ENCODE measurements around the gene DAZAP2. TPM values are rescaled to one million over a fixed set of nuclear protein-coding genes. Genes with fewer than 3 reads are reported as not detected.

Gene DAZAP2
- polyA plus RNA-seq, 1 donor from 2014 or later = 97.9 TPM

DNA sequence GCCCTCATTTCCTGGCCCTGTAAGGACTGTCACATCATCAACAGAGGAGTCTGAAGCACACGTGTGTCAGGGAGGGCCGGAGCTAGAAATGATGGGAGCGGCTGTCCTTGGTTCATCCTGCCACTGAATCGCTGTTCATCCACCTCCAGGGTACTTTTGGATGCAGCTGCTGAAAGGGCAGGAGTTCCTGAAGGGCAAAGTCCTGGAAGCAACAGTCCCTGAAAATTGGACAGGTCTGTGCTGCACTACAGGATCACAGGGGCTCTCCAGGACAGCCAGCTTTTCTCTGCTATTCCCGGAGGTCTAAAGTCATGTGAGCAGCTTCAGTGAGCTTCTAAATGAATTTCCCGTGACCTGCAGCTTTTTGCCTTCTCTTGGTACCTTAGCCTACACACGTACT, 38.5 kb upstream of the DAZAP2 start:
- no peaks in the 10 kb centered on the region for H4K20me1 ChIP-seq (ENCODE audit: insufficient read depth)
- no peak overlapping the region for H3K9ac ChIP-seq (ENCODE audit: low read length)
- no peaks in the 10 kb centered on the region for H3K27me3 ChIP-seq (ENCODE audit: insufficient read depth, low read depth, low read length)
- no peaks in the 10 kb centered on the region for H3K9me2 ChIP-seq (ENCODE audit: insufficient read depth, low read length)
- H3K9me3 ChIP-seq (ENCODE audit: low read length) = no peaks in the 10 kb centered on the region
- no peak overlapping the region for H3K27ac ChIP-seq (ENCODE audit: low read length)
- H3K79me2 ChIP-seq (replicated peaks; ENCODE audit: insufficient read depth, low read length) = no peaks in the 10 kb centered on the region
- H3K4me2 ChIP-seq (ENCODE audit: low read length) = no peak overlapping the region
- H3F3A ChIP-seq (ENCODE audit: insufficient read depth, low read length, poor library complexity, severe bottlenecking) = no peaks in the 10 kb centered on the region
- H3K36me3 ChIP-seq (ENCODE audit: insufficient read depth, low read length) = peaks cover 3% of the 10 kb centered on the region
- TF ChIP-seq, protein P1, sequence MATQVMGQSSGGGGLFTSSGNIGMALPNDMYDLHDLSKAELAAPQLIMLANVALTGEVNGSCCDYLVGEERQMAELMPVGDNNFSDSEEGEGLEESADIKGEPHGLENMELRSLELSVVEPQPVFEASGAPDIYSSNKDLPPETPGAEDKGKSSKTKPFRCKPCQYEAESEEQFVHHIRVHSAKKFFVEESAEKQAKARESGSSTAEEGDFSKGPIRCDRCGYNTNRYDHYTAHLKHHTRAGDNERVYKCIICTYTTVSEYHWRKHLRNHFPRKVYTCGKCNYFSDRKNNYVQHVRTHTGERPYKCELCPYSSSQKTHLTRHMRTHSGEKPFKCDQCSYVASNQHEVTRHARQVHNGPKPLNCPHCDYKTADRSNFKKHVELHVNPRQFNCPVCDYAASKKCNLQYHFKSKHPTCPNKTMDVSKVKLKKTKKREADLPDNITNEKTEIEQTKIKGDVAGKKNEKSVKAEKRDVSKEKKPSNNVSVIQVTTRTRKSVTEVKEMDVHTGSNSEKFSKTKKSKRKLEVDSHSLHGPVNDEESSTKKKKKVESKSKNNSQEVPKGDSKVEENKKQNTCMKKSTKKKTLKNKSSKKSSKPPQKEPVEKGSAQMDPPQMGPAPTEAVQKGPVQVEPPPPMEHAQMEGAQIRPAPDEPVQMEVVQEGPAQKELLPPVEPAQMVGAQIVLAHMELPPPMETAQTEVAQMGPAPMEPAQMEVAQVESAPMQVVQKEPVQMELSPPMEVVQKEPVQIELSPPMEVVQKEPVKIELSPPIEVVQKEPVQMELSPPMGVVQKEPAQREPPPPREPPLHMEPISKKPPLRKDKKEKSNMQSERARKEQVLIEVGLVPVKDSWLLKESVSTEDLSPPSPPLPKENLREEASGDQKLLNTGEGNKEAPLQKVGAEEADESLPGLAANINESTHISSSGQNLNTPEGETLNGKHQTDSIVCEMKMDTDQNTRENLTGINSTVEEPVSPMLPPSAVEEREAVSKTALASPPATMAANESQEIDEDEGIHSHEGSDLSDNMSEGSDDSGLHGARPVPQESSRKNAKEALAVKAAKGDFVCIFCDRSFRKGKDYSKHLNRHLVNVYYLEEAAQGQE (IDR thresholded peaks at IDR 0.05; ENCODE audit: borderline replicate concordance) = no peak
- no peak overlapping the region for H2AFZ ChIP-seq (ENCODE audit: low read depth, low read length)
- H3K4me3 ChIP-seq (ENCODE audit: low read length) = no peak overlapping the region

DNA sequence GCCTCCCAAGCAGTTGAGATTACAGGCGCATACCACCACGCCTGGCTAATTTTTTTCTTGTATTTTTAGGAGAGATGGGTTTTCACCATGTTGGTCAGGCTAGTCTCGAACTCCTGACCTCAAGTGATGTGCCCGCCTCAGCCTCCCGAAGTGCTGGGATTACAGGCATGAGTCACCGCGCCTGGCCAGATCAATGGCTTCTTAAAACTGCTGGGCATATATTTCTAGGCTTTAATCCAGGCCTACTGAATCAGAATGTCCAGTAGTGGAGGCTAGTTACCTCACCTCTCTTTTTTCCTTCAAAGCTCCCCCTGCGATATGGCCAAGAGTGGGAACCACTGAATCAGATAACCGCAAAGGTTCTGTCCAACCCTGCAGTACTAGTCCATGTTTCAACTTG, 37.8 kb upstream of the DAZAP2 start:
- H4K20me1 ChIP-seq (ENCODE audit: insufficient read depth) = no peaks in the 10 kb centered on the region
- no peaks in the 10 kb centered on the region for H3K9me2 ChIP-seq (ENCODE audit: insufficient read depth, low read length)
- no peaks in the 10 kb centered on the region for H3K36me3 ChIP-seq (ENCODE audit: insufficient read depth, low read length)
- H3K79me2 ChIP-seq (replicated peaks; ENCODE audit: insufficient read depth, low read length) = no peaks in the 10 kb centered on the region
- H3K9me3 ChIP-seq (ENCODE audit: low read length) = no peaks in the 10 kb centered on the region
- no peak overlapping the region for H3K4me3 ChIP-seq (ENCODE audit: low read length)
- no peak overlapping the region for H3K9ac ChIP-seq (ENCODE audit: low read length)
- TF ChIP-seq SMC3 (conservative IDR thresholded peaks at IDR 0.05; ENCODE audit: poor library complexity) = no peak
- no peak for TF ChIP-seq TAF1 (IDR thresholded peaks at IDR 0.05; ENCODE audit: low read depth)
- no peak for TF ChIP-seq POLR2AphosphoS5 (IDR thresholded peaks at IDR 0.05)
- TF ChIP-seq RAD21 (conservative IDR thresholded peaks at IDR 0.05) = no peak
- TF ChIP-seq EZH2 (IDR thresholded peaks at IDR 0.05; ENCODE audit: borderline replicate concordance, insufficient read depth, low read length, poor library complexity, severe bottlenecking) = no peak
- TF ChIP-seq CTCF (IDR thresholded peaks at IDR 0.05; ENCODE audit: poor library complexity, severe bottlenecking) = no peak
- TF ChIP-seq MXI1 (conservative IDR thresholded peaks at IDR 0.05; ENCODE audit: poor library complexity, severe bottlenecking) = no peak
- TF ChIP-seq, protein P1 (IDR thresholded peaks at IDR 0.05; ENCODE audit: borderline replicate concordance) = no peak
- no peak for TF ChIP-seq EP300 (conservative IDR thresholded peaks at IDR 0.05; ENCODE audit: poor library complexity, severe bottlenecking)
- no peaks in the 10 kb centered on the region for H3K27me3 ChIP-seq (ENCODE audit: insufficient read depth, low read depth, low read length)
- H3F3A ChIP-seq (ENCODE audit: insufficient read depth, low read length, poor library complexity, severe bottlenecking) = no peaks in the 10 kb centered on the region
- H3K27ac ChIP-seq (ENCODE audit: low read length) = no peak overlapping the region
- no peak overlapping the region for H2AFZ ChIP-seq (ENCODE audit: low read depth, low read length)
- H3K4me2 ChIP-seq (ENCODE audit: low read length) = no peak overlapping the region

Measured in neural cell (in vitro differentiated cells).